HAP-1 (cell line): ENCODE results near the gene RAB27A.
A peak's percentile ranks its signal among the peaks of the same experiment; 100 is the strongest.
"Not testable (repeated sequence)": the region's sequence is repeated elsewhere in the genome, so short reads cannot be mapped to it uniquely, and the experiment has no call there.

Experiments used
- DNase-seq, 2 experiments: peaks; one replicate each; pipeline ENCODE4 v3.0.0-alpha.2; 2016 to 2020; ENCODE audit warnings: low spot score in 2 of 2
- H3K27me3 ChIP-seq: fragments of 250-450 bp; sonication (Bioruptor Pico); 2 replicates; pipeline ENCODE4 v1.5.1; 2020; ENCODE audit warnings: low read depth, mild to moderate bottlenecking, moderate library complexity
- H3K36me3 ChIP-seq: fragments of 250-450 bp; sonication (Bioruptor Pico); replicated peaks from 2 replicates; pipeline ENCODE4 v1.5.1; 2020; ENCODE audit warnings: mild to moderate bottlenecking
- H3K4me1 ChIP-seq: fragments of 250-450 bp; sonication (Bioruptor Pico); 2 replicates; pipeline ENCODE4 v1.5.1; 2020; ENCODE audit warnings: mild to moderate bottlenecking
- H3K4me3 ChIP-seq: fragments of 250-450 bp; sonication (Bioruptor Pico); 2 replicates; pipeline ENCODE4 v1.5.1; 2020; ENCODE audit warnings: mild to moderate bottlenecking, moderate library complexity
- H3K9me3 ChIP-seq: fragments of 250-450 bp; sonication (Bioruptor Pico); 2 replicates; pipeline ENCODE4 v1.5.1; 2020; ENCODE audit warnings: mild to moderate bottlenecking, moderate library complexity
- in situ Hi-C: fragments of 300-500 bp; cut with MboI; formaldehyde crosslinking; loops from 3 replicates; pipeline ENCODE4 v1.14.3; 2020; ENCODE audit warnings: low sequenced_read_pairs, inconsistent platforms, mixed read lengths

The RAB27A gene

DNA sequence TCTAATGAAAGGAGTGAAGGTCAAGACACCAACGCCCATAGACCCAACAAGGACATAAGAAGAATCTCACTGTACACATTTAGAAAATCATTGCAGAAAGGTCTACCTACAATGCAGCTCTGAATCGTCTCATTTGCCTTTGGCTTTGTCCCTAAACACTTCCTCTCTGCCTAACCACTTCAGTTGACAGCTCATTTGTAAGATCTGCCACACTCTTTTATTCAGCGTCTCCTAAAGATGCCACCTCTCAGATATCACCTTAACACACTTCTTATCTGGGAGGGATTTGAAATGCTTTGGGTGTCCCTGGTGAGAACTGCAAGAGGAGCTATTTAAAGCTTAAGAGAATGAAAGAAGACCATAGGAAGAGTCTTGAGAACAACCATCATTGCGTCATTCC, 38.7 kb downstream of the RAB27A start:
- no peaks in the 10 kb centered on the region for H3K36me3 ChIP-seq
- H3K9me3 ChIP-seq: no peaks in the 10 kb centered on the region
- no peak for DNase-seq
- H3K4me1 ChIP-seq: peaks cover 2% of the 10 kb centered on the region; the same call in 1 of the 2 replicates
- H3K27me3 ChIP-seq: no peaks in the 10 kb centered on the region
- in situ Hi-C loops: no loop called here
- no peak overlapping the region for H3K4me3 ChIP-seq

- DNase-seq: no peak
Observed at GRCh38 chr15:55250392-55250791, 39.2 kb downstream of the RAB27A start.

GRCh38 chr15:55249885-55250284, 39.7 kb downstream of the RAB27A start:
- H3K9me3 ChIP-seq, in situ Hi-C loops, H3K4me1 ChIP-seq, DNase-seq, H3K4me3 ChIP-seq, H3K27me3 ChIP-seq, H3K36me3 ChIP-seq: not testable (repeated sequence)

More at GRCh38 chr15:55250392-55250791, 39.2 kb downstream of the RAB27A start:
- H3K4me3 ChIP-seq: no peak overlapping the region
- H3K36me3 ChIP-seq: no peaks in the 10 kb centered on the region
- H3K27me3 ChIP-seq: no peaks in the 10 kb centered on the region
- H3K9me3 ChIP-seq: no peaks in the 10 kb centered on the region
- in situ Hi-C loops: no loop called here
- peaks cover 2% of the 10 kb centered on the region; the same call in 1 of the 2 replicates for H3K4me1 ChIP-seq

DNA sequence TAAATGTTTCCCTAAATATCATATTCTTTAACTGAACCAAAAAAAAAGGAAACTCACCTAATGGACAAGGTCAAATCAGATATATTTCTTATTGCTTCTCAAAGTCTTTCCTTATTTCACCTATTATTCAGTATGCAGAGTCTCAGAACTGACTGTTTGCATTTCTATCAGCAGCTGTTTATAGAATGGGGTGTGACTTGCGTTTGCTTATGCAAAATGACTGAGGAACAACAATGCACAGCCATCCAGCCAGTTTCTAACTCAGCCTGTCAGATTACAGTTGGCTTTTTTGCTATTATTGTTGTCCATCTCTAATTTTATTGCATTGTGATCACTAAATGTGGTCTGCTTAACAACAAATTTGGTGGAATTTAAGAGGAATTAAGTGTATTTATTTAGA, 40.7 kb downstream of the RAB27A start:
- H3K27me3 ChIP-seq: no peaks in the 10 kb centered on the region
- no peaks in the 10 kb centered on the region for H3K9me3 ChIP-seq
- in situ Hi-C loops: no loop called here
- H3K4me1 ChIP-seq: peaks cover 2% of the 10 kb centered on the region; the same call in 1 of the 2 replicates
- peak; percentile 18 to 51 for DNase-seq
- no peak overlapping the region for H3K4me3 ChIP-seq
- H3K36me3 ChIP-seq: no peaks in the 10 kb centered on the region

GRCh38 chr15:55247766-55248427, 41.7 kb downstream of the RAB27A start:
- Histone ChIP-seq H3K27me3 (no peaks in the 10 kb centered on the region), H3K4me3 (no peak overlapping the region), H3K4me1 (peaks cover 2% of the 10 kb centered on the region; the same call in 1 of the 2 replicates), H3K9me3 (no peaks in the 10 kb centered on the region), H3K36me3 (no peaks in the 10 kb centered on the region)
- in situ Hi-C loops: no loop called here
- no peak for DNase-seq

GRCh38 chr15:55247311-55247710, 42.3 kb downstream of the RAB27A start:
- no peak for DNase-seq
- Histone ChIP-seq H3K36me3 (no peaks in the 10 kb centered on the region), H3K4me1 (peaks cover 2% of the 10 kb centered on the region; the same call in 1 of the 2 replicates), H3K27me3 (no peaks in the 10 kb centered on the region), H3K9me3 (no peaks in the 10 kb centered on the region), H3K4me3 (no peak overlapping the region)
- in situ Hi-C loops: no loop called here

- DNase-seq: no peak
- no peaks in the 10 kb centered on the region for H3K9me3 ChIP-seq
- H3K27me3 ChIP-seq: no peaks in the 10 kb centered on the region
- H3K36me3 ChIP-seq: no peaks in the 10 kb centered on the region
- in situ Hi-C loops: no loop called here
- H3K4me1 ChIP-seq: peaks cover 2% of the 10 kb centered on the region; the same call in 1 of the 2 replicates
- no peak overlapping the region for H3K4me3 ChIP-seq
Observed at GRCh38 chr15:55246567-55246966, 43.0 kb downstream of the RAB27A start.

GRCh38 chr15:55245059-55245458, 44.6 kb downstream of the RAB27A start:
- Histone ChIP-seq H3K9me3 (no peaks in the 10 kb centered on the region), H3K4me1 (peaks cover 2% of the 10 kb centered on the region; the same call in 1 of the 2 replicates), H3K4me3 (no peak overlapping the region), H3K27me3 (no peaks in the 10 kb centered on the region), H3K36me3 (no peaks in the 10 kb centered on the region)
- DNase-seq: no peak
- in situ Hi-C loops: no loop called here

- no peaks in the 10 kb centered on the region; the same call in 1 of the 2 replicates for H3K4me1 ChIP-seq
- H3K27me3 ChIP-seq: no peaks in the 10 kb centered on the region
- H3K4me3 ChIP-seq: no peak overlapping the region
- H3K9me3 ChIP-seq: no peaks in the 10 kb centered on the region
- DNase-seq: no peak
- in situ Hi-C loops: no loop called here
- no peaks in the 10 kb centered on the region for H3K36me3 ChIP-seq
Observed at GRCh38 chr15:55241891-55242290, 47.7 kb downstream of the RAB27A start.

- no peak for DNase-seq
- H3K4me3 ChIP-seq: no peak overlapping the region
- H3K27me3 ChIP-seq: no peaks in the 10 kb centered on the region
- H3K36me3 ChIP-seq: no peaks in the 10 kb centered on the region
- H3K9me3 ChIP-seq: no peaks in the 10 kb centered on the region
- in situ Hi-C loops: no loop called here
- no peaks in the 10 kb centered on the region for H3K4me1 ChIP-seq
Observed at GRCh38 chr15:55241186-55241585, 48.4 kb downstream of the RAB27A start.

GRCh38 chr15:55240125-55240760, 49.4 kb downstream of the RAB27A start:
- Histone ChIP-seq H3K4me3 (no peak overlapping the region), H3K27me3 (no peaks in the 10 kb centered on the region), H3K9me3 (no peaks in the 10 kb centered on the region), H3K36me3 (no peaks in the 10 kb centered on the region), H3K4me1 (no peaks in the 10 kb centered on the region)
- in situ Hi-C loops: no loop called here
- no peak for DNase-seq

DNA sequence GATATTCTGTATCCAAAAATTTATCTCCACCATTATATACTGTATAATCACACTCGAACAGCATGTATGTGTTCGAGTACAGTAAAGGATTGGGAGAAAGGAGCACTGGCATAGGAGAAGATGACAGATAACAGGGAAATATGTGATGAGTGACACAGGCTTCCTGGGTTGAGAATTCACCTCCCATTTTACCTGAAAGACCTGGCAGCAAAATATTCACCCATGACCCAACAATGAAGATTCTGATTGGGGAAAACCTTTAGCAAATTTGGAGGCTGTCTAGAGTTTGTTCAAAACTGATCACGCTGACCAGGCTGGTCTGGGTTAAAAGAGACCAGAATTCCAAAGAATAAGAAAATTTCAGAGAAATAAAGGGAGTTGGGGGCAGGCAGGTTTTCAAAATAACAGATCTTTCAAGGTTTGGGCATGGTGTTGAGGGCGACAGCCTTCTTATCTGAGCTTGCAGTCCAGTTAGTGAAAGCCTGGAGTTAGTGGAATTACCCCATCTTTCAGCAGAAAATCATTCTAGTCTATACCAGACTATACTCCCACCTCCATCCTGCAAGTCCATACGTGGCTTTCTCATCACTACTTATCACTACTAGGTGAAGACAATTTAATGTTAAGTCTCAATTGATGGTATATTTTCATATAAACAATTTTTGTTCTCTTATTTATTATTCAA, 50.0 kb downstream of the RAB27A start:
- Histone ChIP-seq H3K4me1 (no peaks in the 10 kb centered on the region), H3K36me3 (no peaks in the 10 kb centered on the region), H3K27me3 (no peaks in the 10 kb centered on the region), H3K9me3 (no peaks in the 10 kb centered on the region), H3K4me3 (no peak overlapping the region)
- in situ Hi-C loops: no loop called here
- DNase-seq: no peak

DNA sequence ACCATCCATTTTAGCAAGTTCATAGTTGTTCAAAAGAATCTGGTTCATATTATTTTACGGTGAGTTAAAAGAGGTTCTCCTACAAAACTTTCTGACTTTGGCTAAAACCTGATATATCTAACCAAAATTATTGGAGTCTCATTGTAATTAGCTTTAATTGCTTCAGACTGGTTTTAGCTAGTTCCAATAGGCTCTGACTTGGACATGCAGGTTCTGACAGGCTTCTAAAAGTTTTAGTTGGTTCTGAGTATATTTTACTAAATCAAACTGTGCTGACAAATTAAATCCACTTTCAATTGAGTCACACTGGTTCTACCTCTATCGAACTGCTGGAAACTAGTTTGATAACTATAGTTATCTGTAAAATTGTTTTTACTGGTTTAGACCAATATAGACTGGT, 50.7 kb downstream of the RAB27A start:
- Histone ChIP-seq H3K36me3 (no peaks in the 10 kb centered on the region), H3K4me3 (no peak overlapping the region), H3K4me1 (no peaks in the 10 kb centered on the region), H3K9me3 (no peaks in the 10 kb centered on the region), H3K27me3 (no peaks in the 10 kb centered on the region)
- DNase-seq: no peak
- in situ Hi-C loops: no loop called here
